IPS-18a (cell line): ENCODE results near the gene UBE2G2.

Source experiments
- H3K27ac ChIP-seq: one replicate; pipeline ENCODE4 v1.5.1; 2013; ENCODE audit warnings: low read length
- H3K27me3 ChIP-seq: one replicate; pipeline ENCODE4 v1.6.1; 2013; ENCODE audit warnings: mild to moderate bottlenecking, low read length; ENCODE audit not compliant: control insufficient read depth, insufficient read depth
- H3K36me3 ChIP-seq: one replicate; pipeline ENCODE4 v1.6.1; 2013; ENCODE audit warnings: low read depth, low read length; ENCODE audit not compliant: control insufficient read depth
- H3K4me1 ChIP-seq: one replicate; pipeline ENCODE4 v1.6.1; 2013; ENCODE audit warnings: low read depth, low read length; ENCODE audit not compliant: control insufficient read depth
- H3K4me3 ChIP-seq: one replicate; pipeline ENCODE4 v1.5.1; 2013; ENCODE audit warnings: low read length
- H3K9ac ChIP-seq: one replicate; pipeline ENCODE4 v1.6.1; 2013; ENCODE audit warnings: mild to moderate bottlenecking, low read length, moderate library complexity
- H3K9me3 ChIP-seq: one replicate; pipeline ENCODE4 v1.6.1; 2013; ENCODE audit warnings: low read depth, low read length; ENCODE audit not compliant: control insufficient read depth

UBE2G2 gene

GRCh38 chr21:44723177-44724131, 78.2 kb downstream of the UBE2G2 start:
- peaks cover 13% of the 10 kb centered on the region for H3K4me1 ChIP-seq
- no peaks in the 10 kb centered on the region for H3K36me3 ChIP-seq
- peak overlapping the region; percentile 10 for H3K4me3 ChIP-seq
- H3K27me3 ChIP-seq = peaks cover 23% of the 10 kb centered on the region
- no peaks in the 10 kb centered on the region for H3K9me3 ChIP-seq
- no peak overlapping the region for H3K9ac ChIP-seq
- H3K27ac ChIP-seq = no peak overlapping the region

GRCh38 chr21:44722731-44723130, 78.9 kb downstream of the UBE2G2 start:
- H3K9ac ChIP-seq = no peak overlapping the region
- H3K27me3 ChIP-seq = peaks cover 23% of the 10 kb centered on the region
- peak overlapping the region; percentile 10 for H3K4me3 ChIP-seq

GRCh38 chr21:44720170-44720569, 81.5 kb downstream of the UBE2G2 start:
- H3K36me3 ChIP-seq = no peaks in the 10 kb centered on the region
- H3K4me3 ChIP-seq = no peak overlapping the region
- H3K9me3 ChIP-seq = no peaks in the 10 kb centered on the region
- H3K27me3 ChIP-seq = peaks cover 23% of the 10 kb centered on the region
- H3K27ac ChIP-seq = no peak overlapping the region
- H3K9ac ChIP-seq = no peak overlapping the region
- H3K4me1 ChIP-seq = peaks cover 21% of the 10 kb centered on the region

More at GRCh38 chr21:44722731-44723130, 78.9 kb downstream of the UBE2G2 start:
- Histone ChIP-seq H3K36me3 (no peaks in the 10 kb centered on the region), H3K4me1 (peaks cover 20% of the 10 kb centered on the region), H3K9me3 (no peaks in the 10 kb centered on the region), H3K27ac (no peak overlapping the region)
